Adrenal gland (tissue), 12 donors: ENCODE results near the gene LMO7. TPM values are rescaled to one million over a fixed set of nuclear protein-coding genes. Genes with fewer than 3 reads are reported as not detected.

ENCODE experiments used
- DNase-seq, 7 donors: peaks; one replicate each; pipeline ENCODE4 v3.0.0-alpha.2; 2019 to 2020
- H3K27ac ChIP-seq, 5 donors: fragments of 200-600 bp; sonication (generic) in 4 of 5; 1 replicate in 3 of 5; 2 replicates in 2 of 5; pipeline versions ENCODE4 v1.5.1 to v1.8.0; 2016 to 2020; ENCODE audit warnings: mild to moderate bottlenecking in 1 of 5
- H3K27me3 ChIP-seq: fragments of 200-600 bp; 2 replicates; pipeline ENCODE4 v1.8.0; 2021
- H3K36me3 ChIP-seq, 2 donors: fragments of 200-600 bp; replicated peaks in 1 of 2; 1 replicate in 1 of 2; 2 replicates in 1 of 2; pipeline versions ENCODE4 v1.5.1 to v1.8.0; 2018 to 2022
- H3K4me1 ChIP-seq, 2 donors: fragments of 200-600 bp; replicated peaks in 1 of 2; 1 replicate in 1 of 2; 2 replicates in 1 of 2; pipeline versions ENCODE4 v1.5.1 to v1.8.0; 2018 to 2021
- H3K4me3 ChIP-seq, 4 donors: fragments of 200-600 bp; sonication (generic) in 3 of 4; one replicate each; pipeline ENCODE4 v1.5.1; 2016 to 2018
- H3K9me3 ChIP-seq, 3 donors: fragments of 200-600 bp; sonication (generic) in 1 of 3; replicated peaks in 1 of 3; 1 replicate in 2 of 3; 2 replicates in 1 of 3; pipeline versions ENCODE4 v1.5.1 to v1.8.0; 2016 to 2021
- POLR2A ChIP-seq, 2 donors: fragments of 450-650 bp; IDR thresholded peaks; one replicate each; pipeline ENCODE4 v1.6.1; 2017; ENCODE audit warnings: antibody characterized with exemption in 2 of 2, mild to moderate bottlenecking in 2 of 2, moderate library complexity in 1 of 2
- WGBS, 4 donors: extraction: QIAGEN DNeasy Blood & Tissue Kit in 2 of 4; methylation state at CpG; one replicate each; pipeline versions ENCODE4 v1.1.5 to v1.1.7; 2013 to 2017; 5-methylcytosine and 5-hydroxymethylcytosine counted together
- intact Hi-C, 2 donors: fragments of 100-400 bp; cut with DNase I; formaldehyde crosslinking; loops; one replicate each; pipeline versions ENCODE4 v1.14.1 to v1.15.0; 2022 to 2023
- polyA plus RNA-seq, 3 donors: library from polyadenylated mRNA; stranded (reverse); fragments of 200-250 nt in 2 of 3; fragments of 350-450 nt in 1 of 3; fragmentation: Illumina TruSeq in 1 of 3; extraction: RNeasy Lipid Tissue Mini Kit (QIAGEN cat#74804) in 1 of 3; gene quantifications; one replicate each; pipeline ENCODE4 v1.2.3, GENCODE V29; 2013 to 2014
- total RNA-seq, 9 donors: library from RNA; depleted of rRNA in 4 of 9; stranded (reverse); fragments of >200 nt in 4 of 9; fragments of 120-200 nt in 1 of 9; fragmentation: NEBNext Ultra II Directional in 1 of 9; extraction: Animal tissue kit (Norgen Biotek cat#: 25700) in 1 of 9; gene quantifications; one replicate each; pipeline versions ENCODE4 v1.1.0 to v1.2.4, GENCODE V29; 2013 to 2023
- TF ChIP-seq, protein P1 (sequence below), 6 experiments: fragments of 450-650 bp in 4 of 6; fragments of 200-600 bp in 2 of 6; sonication (generic) in 1 of 6; IDR thresholded peaks; 1 replicate in 5 of 6; 2 replicates in 1 of 6; pipeline versions ENCODE4 v1.5.1 to v1.8.0; 2016 to 2021; ENCODE audit warnings: antibody characterized with exemption in 6 of 6, mild to moderate bottlenecking in 2 of 6, moderate library complexity in 1 of 6
- donor health status: healthy with polysubstance abuse.
- donor health status: Bipolar disorder and iron deficiency.
- donor health status: DM: yes; HTN: yes; CAD: no.
- donor health status: DM: no; HTN: no; CAD: no.
- donor health status: DM: no; HTN: no; CAD: no.
- donor health status: DM: yes; HTN: yes; CAD: no.

The LMO7 gene
- total and polyA plus RNA-seq, 12 donors, result 7.4 to 39.7 (median 11.4) TPM

DNA sequence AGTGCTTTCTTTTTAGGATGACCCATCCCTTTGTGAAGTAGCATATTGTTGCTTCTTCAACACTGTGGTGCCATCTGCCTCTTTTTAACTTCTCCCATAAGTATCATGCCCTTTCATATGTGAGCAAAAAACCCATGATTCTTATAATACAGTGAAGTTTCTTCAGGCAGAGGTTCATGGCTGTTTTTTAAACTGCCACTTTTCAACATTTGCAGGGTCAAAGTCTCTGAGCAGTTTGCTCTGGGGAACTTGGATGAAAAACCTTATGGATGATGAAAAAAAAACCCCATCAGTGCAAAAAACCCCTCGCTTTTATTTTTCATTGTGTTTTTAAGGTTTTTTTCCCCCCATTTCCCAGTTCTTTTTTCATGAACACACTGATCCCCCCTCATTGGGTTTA, 158.5 kb downstream of the LMO7 start:
- TF ChIP-seq POLR2A (IDR thresholded peaks at IDR 0.05), result no peak
- TF ChIP-seq, protein P1, sequence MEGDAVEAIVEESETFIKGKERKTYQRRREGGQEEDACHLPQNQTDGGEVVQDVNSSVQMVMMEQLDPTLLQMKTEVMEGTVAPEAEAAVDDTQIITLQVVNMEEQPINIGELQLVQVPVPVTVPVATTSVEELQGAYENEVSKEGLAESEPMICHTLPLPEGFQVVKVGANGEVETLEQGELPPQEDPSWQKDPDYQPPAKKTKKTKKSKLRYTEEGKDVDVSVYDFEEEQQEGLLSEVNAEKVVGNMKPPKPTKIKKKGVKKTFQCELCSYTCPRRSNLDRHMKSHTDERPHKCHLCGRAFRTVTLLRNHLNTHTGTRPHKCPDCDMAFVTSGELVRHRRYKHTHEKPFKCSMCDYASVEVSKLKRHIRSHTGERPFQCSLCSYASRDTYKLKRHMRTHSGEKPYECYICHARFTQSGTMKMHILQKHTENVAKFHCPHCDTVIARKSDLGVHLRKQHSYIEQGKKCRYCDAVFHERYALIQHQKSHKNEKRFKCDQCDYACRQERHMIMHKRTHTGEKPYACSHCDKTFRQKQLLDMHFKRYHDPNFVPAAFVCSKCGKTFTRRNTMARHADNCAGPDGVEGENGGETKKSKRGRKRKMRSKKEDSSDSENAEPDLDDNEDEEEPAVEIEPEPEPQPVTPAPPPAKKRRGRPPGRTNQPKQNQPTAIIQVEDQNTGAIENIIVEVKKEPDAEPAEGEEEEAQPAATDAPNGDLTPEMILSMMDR (IDR thresholded peaks at IDR 0.05), result no peak
- intact Hi-C loops, result no loop called here

DNA sequence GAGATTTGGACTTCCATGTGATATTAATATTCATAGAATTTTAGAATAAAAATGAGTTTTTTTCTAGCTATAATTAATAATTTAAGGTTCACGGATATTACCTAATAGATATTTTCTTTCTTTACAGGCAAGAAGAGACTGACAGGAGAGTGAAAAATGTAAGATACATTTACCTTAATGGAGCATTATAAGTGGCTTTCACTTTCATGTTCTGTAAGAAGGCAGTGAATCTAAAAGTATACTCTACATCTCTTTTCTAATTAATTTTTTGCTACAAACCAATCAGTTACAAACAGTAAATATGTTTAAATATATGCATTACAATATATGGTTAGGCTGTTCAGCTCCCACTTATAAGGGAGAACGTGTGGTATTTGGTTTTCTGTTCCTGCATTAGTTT, 159.1 kb downstream of the LMO7 start:
- no peak overlapping the region for H3K27ac ChIP-seq
- TF ChIP-seq POLR2A (IDR thresholded peaks at IDR 0.05), result no peak
- TF ChIP-seq, protein P1 (IDR thresholded peaks at IDR 0.05), result no peak
- H3K27me3 ChIP-seq, result no peaks in the 10 kb centered on the region
- 91 to 97% (median 96%) methylated on average over 2 of the region's 2 CpGs for WGBS, 4 donors
- no peaks in the 10 kb centered on the region for H3K4me1 ChIP-seq
- no peak for DNase-seq
- H3K4me3 ChIP-seq, result no peak overlapping the region
- H3K9me3 ChIP-seq, result no peaks in the 10 kb centered on the region
- intact Hi-C loops, result no loop called here
- H3K36me3 ChIP-seq, result no peaks in the 10 kb centered on the region

More for the DNA sequence above, 158.5 kb downstream of the LMO7 start:
- H3K4me3 ChIP-seq, result no peak overlapping the region
- no peaks in the 10 kb centered on the region for H3K27me3 ChIP-seq
- H3K27ac ChIP-seq, result no peak overlapping the region
- no peaks in the 10 kb centered on the region for H3K36me3 ChIP-seq
- H3K4me1 ChIP-seq, result no peaks in the 10 kb centered on the region
- 92 to 100% (median 94%) methylated on average over 1 of the region's 1 CpG for WGBS, 4 donors
- no peaks in the 10 kb centered on the region for H3K9me3 ChIP-seq
- DNase-seq, result no peak

DNA sequence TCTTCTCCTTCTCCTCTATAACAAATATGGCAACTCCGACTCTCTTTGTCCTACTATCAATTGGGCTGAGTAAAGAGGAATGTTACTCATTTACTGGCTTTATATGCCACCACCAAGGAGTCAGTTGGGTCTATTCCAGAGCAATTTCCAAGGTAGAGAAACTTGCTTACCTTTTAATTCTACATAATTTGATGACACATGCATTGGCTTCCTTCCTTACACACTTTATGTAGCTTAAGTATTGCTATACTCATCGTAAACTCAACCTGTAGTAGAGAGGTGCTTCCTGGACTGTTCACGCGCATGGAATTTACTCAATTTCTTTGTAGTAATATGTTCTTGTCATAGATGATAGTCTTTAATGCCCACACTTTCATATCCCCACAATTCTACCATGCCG, 160.7 kb downstream of the LMO7 start:
- WGBS, 4 donors, result 97 to 100% (median 98%) methylated on average over 5 of the region's 5 CpGs
- intact Hi-C loops, result no loop called here

DNA sequence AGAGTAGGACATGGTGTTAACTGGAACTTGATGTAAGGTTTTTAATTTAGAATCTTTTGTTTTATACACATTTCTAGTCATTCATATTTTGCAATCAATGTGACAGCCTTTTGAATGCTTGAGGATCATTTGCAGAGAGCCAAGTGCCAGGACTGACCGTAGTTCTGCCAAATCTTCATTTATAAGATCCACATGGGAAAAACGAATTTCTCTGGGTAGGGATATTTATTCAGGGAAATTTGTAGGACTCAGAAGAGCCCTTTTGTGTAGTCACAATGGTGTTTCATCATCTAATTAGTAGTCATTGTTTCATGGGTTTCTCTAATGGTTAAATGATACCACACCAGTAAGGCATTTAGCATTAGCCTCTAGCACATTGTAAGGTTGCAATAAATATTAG, 161.1 kb downstream of the LMO7 start:
- WGBS, 4 donors, result 83 to 96% (median 94%) methylated on average over 2 of the region's 2 CpGs
- intact Hi-C loops, result no loop called here

More for the DNA sequence above, 160.7 kb downstream of the LMO7 start:
- no peak overlapping the region for H3K4me3 ChIP-seq
- no peak for DNase-seq
- no peaks in the 10 kb centered on the region for H3K4me1 ChIP-seq
- no peaks in the 10 kb centered on the region for H3K9me3 ChIP-seq
- TF ChIP-seq POLR2A (IDR thresholded peaks at IDR 0.05), result no peak
- TF ChIP-seq, protein P1 (IDR thresholded peaks at IDR 0.05), result no peak
- no peaks in the 10 kb centered on the region for H3K27me3 ChIP-seq
- no peak overlapping the region for H3K27ac ChIP-seq
- H3K36me3 ChIP-seq, result no peaks in the 10 kb centered on the region

More for the DNA sequence above, 161.1 kb downstream of the LMO7 start:
- TF ChIP-seq, protein P1 (IDR thresholded peaks at IDR 0.05), result no peak
- TF ChIP-seq POLR2A (IDR thresholded peaks at IDR 0.05), result no peak
- H3K4me3 ChIP-seq, result no peak overlapping the region
- no peaks in the 10 kb centered on the region for H3K36me3 ChIP-seq
- no peaks in the 10 kb centered on the region for H3K27me3 ChIP-seq
- H3K4me1 ChIP-seq, result no peaks in the 10 kb centered on the region
- H3K9me3 ChIP-seq, result no peaks in the 10 kb centered on the region
- H3K27ac ChIP-seq, result no peak overlapping the region
- no peak for DNase-seq
